HG03354 (cell line): Measurements from ENCODE around the gene PLPP7.
"Not testable (repeated sequence)": the region's sequence is repeated elsewhere in the genome, so short reads cannot be mapped to it uniquely, and the experiment has no call there.

ENCODE experiments used
- ATAC-seq: cut with Tn5 transposase; IDR thresholded peaks from one replicate; pipeline ENCODE4 v1.9.1; 2021; ENCODE audit warnings: mild to moderate bottlenecking; ENCODE audit not compliant: unreplicated experiment, poor library complexity, severe bottlenecking

The PLPP7 gene

GRCh38 chr9:131264231-131264630 is 25.3 kb upstream of the PLPP7 start:
- no peak for ATAC-seq

- ATAC-seq, result no peak
Observed at GRCh38 chr9:131266266-131267229, 23.0 kb upstream of the PLPP7 start.

GRCh38 chr9:131270171-131271015 is 19.1 kb upstream of the PLPP7 start:
- no peak for ATAC-seq

DNA sequence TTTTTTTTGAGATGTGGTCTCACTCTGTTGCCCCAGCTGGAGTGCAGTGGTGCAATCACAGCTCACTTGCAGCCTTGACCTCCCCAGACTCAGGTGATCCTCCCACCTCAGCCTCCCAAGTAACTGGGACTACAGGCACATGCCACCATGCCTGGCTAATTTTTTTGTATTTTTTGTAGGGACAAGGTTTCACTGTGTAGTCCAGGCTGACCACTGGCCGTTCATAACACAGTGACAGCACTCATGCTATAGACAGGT is 18.6 kb upstream of the PLPP7 start:
- not testable (repeated sequence) for ATAC-seq

DNA sequence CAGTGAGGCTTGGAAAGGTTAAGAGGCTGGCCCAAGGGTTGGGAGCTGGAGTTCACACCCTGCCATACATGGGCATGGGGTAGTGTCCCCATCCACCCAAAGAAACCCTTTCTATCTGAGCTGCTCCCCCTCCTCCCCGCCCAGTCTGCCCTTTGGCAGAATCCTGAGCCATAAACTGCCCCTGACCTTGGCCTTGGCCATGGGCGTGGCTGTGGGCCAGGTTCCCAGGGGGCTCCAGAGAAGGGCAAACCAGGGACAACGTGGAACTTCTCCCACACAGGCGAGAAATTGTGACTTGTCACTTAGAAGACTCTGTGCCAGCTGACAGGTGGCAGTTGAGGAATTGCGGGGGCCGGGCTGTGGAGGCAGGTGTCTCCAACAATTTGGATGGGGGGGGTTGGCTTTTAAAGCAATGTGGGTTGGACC is 18.0 kb upstream of the PLPP7 start:
- no peak for ATAC-seq

GRCh38 chr9:131272212-131272611 is 17.3 kb upstream of the PLPP7 start:
- ATAC-seq, result no peak

DNA sequence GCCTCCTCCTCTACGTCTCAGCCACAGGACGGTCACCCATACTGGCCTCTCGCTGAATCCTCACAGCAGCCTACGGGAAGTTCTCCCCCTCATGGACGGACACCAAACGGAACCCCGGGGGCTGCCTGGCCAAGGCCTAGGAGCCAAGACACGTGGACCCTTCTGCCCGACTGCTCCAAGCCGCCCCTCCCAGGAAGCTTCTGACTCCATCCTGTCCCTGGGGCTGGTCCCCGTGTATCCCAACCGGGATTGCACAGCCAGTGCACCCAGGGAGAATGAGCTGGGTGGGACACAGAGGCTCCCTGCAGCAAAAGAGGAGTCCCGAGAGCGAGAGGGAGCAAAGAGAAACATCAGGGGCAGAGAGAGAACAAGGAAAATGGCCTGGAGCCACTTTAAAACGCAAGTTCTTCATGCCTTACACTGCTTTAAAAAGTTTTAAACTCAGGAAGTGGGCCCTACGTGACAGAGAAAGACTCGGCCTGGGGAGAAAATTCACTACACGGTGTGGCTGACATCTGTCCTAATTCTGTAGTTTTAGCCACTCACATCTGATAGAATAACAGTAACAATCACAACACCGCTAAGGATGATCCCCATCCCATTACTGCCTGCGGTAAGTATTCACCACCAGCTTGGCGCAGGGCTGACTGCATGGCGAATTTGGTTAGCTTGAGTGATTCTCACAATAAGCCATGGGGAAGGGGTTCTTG is 16.2 kb upstream of the PLPP7 start:
- no peak for ATAC-seq

GRCh38 chr9:131273856-131274673 is 15.5 kb upstream of the PLPP7 start:
- ATAC-seq, result no peak

- no peak for ATAC-seq
Observed at GRCh38 chr9:131274674-131275331, 14.7 kb upstream of the PLPP7 start.

GRCh38 chr9:131275332-131276093 is 14.0 kb upstream of the PLPP7 start:
- peak; percentile 21 for ATAC-seq

GRCh38 chr9:131276094-131276888 is 13.2 kb upstream of the PLPP7 start, which contains the start of gene FAM78A:
Gene FAM78A (minus strand): TSS chr9:131276510. CDS start chr9:131276179, 331 bp downstream.
- ATAC-seq, result no peak

GRCh38 chr9:131276891-131277286 is 12.6 kb upstream of the PLPP7 start:
- no peak for ATAC-seq

GRCh38 chr9:131277287-131277909 is 12.1 kb upstream of the PLPP7 start:
- ATAC-seq, result no peak

GRCh38 chr9:131277910-131278701 is 11.4 kb upstream of the PLPP7 start:
- no peak for ATAC-seq

DNA sequence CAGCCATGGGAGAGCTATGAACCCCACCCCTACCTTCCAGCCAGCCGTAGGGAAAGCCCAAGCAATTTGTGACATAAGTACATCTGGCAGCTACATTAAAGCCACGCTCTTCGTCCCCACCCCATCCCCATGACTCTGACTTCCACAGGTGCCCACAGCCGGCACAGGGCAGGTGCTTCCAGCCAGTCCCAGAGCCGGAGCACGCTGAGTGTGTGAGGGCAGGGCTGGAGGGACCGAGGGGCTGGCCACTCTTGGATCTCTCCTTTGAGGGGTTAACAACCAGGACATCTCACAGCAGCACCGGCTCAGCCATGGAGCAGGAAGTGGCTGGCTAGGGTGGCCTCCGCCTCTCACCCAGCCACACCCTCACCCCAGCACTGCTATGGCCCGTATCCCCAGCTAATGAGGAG is 10.8 kb upstream of the PLPP7 start:
- ATAC-seq, result no peak

GRCh38 chr9:131279196-131279862 is 10.2 kb upstream of the PLPP7 start:
- no peak for ATAC-seq
